Measurements from ENCODE around the gene PM20D2.
"Not testable (repeated sequence)": the region's sequence is repeated elsewhere in the genome, so short reads cannot be mapped to it uniquely, and the experiment has no call there.

PM20D2 gene

DNA sequence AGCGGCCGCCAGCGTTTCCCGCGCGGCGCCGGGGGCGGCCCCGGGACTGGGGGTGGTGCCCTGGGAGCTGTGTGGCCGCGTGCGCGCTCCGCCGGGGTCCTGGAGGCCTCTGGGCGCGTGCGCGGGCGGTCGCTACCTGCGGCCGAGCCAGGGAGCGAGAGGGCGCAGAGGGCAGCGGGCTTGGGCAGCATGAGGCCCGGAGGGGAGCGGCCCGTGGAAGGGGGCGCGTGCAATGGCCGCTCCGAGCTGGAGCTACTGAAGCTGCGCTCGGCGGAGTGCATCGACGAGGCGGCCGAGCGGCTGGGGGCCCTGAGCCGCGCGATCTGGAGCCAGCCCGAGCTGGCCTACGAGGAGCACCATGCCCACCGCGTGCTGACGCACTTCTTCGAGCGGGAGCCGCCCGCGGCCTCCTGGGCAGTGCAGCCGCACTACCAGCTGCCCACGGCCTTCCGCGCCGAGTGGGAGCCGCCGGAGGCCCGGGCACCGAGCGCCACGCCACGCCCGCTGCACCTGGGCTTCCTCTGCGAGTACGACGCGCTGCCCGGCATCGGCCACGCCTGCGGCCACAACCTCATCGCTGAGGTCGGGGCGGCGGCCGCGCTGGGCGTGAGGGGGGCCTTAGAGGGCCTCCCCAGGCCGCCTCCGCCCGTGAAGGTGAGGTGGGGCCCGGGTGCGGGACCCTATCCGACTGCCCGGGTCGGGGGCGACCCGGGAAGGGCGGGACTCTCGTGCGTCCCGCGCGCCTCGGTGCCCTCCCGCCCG is at the start of gene PM20D2:
TSS of gene PM20D2 (plus strand) at position 100 of the 762 bp plus-strand sequence. CDS start at position 190, 90 bp downstream.
- no peak for DNase-seq

GRCh38 chr6:89098461-89098860 is 47.4 kb upstream of the PM20D2 start:
- no peak for DNase-seq

DNA sequence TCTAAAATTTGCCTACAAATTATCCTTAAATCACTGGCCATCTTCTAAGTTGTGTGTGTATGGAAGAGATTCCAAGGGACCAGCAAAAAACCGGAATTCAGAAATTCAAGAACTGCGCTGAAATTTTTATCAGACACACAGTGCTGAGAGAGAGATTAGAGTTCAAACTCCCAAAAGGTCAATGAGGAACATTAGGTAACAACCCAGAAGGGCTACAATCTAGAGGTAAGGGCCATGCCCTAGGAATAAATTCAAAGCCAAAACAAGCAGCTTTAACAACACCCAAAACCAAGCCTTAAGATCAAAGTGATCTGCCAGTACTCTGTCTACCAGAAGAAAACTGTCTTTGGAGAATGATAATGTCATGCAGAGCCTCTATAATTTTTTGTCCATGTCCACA is 45.7 kb upstream of the PM20D2 start:
- no peak for DNase-seq

DNA sequence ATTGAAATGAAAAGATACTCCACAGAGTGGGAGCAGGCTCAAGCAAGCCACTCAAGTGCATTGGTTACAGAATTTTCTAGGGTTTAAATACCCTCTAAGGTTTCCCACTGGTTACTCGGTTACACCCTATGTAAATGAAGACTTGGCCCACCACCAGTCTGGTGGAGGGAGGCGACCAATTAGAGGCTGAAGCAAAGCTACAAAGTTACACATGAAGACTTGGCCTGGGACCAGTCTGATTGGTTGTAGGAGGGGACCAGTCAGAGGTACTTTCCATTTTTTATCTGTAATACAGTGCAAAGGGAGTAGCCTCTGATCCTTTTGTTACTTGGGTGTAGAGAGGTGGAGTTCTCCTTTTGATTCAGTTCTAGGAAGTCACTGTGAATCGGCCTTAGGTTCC is 35.6 kb upstream of the PM20D2 start:
- no peak for DNase-seq

DNA sequence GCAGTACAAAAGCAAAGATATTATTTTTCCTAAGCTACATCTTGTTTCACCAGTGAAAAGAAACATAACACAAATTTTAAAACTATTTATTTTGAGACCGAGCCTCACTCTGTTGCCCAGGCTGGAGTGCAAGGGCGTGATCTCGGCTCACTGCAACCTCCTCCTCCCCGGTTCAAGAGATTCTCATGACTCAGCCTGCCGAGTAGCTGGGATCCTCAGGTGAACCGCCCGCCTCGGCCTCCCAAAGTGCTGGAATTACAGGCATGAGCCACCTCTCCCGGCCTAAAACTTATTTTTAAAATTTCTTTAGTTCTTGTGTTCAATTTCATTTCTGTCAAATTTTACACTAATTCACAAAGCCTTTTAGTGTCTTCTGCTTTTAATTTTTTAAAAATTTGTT is 33.9 kb upstream of the PM20D2 start:
- DNase-seq = no peak

DNA sequence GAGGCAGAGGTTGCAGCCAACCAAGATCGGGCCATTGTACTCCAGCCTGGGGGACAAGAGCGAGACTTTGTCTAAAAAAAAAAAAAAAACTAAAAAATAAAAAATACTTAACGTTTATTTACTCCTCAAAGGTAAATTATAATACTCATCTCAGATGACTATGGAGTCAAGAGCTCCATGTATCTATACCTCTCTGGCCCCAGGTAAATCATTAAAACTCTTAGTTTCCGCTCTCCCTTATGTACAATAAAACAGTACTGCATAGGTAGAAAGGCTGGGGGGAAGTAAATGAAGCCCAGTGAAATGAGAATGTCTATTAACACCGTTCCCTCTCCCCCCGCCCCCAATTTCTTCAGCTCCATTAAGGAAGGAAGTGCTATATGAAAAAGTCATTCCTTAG is 29.2 kb upstream of the PM20D2 start:
- no peak for DNase-seq

GRCh38 chr6:89117211-89118108 is 28.4 kb upstream of the PM20D2 start, which contains the start of gene SRSF12:
TSS of gene SRSF12 (minus strand) at chr6:89118071. CDS start at chr6:89117887, 184 bp downstream.
- DNase-seq = no peak

DNA sequence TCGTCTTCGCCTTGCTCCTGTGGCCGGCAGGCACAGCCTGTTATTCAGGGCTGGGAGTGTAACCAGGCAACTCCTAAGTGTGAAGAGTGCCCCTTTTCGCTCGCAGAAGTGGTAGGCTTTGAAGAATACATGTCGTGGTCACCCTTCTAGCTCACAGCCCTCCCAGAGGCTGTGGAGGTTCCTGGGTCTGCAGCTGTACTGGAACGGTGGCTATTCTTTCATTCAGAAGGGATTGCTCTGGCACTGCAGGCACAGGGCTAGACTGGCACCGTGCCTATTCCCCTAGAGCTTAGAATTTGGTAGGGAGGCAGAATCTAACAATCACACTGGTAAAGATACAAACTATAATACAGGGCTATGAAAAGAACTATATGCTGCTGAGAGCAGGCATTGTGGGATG is 26.9 kb upstream of the PM20D2 start:
- DNase-seq = no peak

DNA sequence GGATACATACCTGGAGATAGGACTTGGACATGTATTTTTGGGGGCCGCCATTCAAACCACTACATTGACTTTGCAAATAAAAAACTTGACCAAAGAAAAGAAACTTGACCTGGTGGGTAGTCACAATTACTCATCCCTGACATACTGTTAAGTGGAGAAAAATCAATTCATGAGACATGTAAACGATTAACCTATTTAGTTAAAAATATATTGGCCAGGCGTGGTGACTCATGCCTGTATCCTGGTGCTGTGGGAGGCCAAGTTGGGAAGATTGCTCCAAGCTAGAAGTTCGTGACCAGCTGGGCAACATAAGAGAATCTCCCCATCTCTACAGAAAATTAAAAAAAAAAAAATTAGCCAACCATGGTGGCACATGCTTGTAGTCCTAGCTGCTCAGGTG is 25.5 kb upstream of the PM20D2 start:
- DNase-seq = no peak

- no peak for DNase-seq
Measured at GRCh38 chr6:89121934-89122333, 23.9 kb upstream of the PM20D2 start.

GRCh38 chr6:89122625-89123024 is 23.2 kb upstream of the PM20D2 start:
- DNase-seq = no peak

GRCh38 chr6:89128256-89128671 is 17.6 kb upstream of the PM20D2 start:
- not testable (repeated sequence) for DNase-seq

DNA sequence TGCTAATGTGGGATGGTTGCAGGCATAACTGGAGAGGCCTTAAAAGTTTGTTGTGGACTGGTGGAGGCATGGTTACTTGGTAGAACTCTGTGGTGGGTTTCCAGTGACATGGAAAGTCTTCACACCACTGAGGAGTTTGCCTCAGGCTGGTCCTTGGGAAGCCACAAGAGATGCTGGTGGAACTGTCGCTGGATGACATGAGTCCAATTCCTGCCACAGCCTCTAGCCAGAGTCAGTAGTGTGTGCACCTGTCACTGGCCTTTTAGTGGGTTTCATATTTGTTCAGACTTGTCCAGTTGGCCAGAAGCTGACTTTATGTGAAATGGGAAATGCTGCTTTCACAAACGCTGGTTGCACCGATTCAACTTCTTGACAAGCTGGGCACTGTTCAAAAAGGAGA is 14.3 kb upstream of the PM20D2 start:
- DNase-seq = no peak

- no peak for DNase-seq
Measured at GRCh38 chr6:89132057-89132456, 13.8 kb upstream of the PM20D2 start.

DNA sequence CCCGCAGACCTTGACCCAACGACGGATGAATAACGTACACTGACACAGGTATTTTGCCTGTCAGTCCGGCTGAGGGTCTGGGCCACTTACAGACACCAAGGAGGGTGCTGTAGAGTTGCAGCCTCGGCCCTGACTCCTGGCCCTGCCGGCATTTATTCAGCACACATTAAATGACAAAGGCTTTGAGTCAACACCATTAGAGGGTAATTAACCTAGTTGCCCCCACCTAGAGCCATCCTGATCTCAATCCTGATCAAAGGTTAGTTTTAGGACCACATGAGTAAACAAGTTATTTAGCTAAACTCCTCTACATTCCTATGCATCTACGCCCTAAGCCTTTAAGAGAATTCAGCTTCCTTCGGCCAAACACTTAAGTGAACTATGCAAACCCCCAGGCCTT is 11.9 kb upstream of the PM20D2 start:
- DNase-seq = no peak

DNA sequence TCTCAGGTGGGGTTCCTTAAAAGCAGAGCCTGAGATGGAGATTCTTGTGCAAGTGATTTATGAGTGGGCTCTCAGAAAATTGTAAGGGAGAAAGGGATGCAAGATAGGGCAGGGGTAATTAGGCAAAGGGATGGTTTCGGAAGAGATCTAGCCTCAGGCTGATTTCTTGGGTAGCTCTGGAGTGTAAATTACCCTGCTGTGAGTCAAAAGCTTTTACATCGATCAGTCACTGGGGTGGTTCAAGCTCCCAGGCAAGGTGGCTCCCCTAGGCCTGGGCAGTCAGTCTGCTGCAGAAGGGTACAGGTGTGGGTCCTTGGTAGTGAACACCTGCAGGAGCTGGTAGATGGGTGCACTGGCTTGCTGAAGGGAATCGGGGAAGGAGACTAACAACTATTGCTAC is 11.1 kb upstream of the PM20D2 start:
- DNase-seq = no peak

- DNase-seq = no peak
Measured at GRCh38 chr6:89138173-89138572, 7.7 kb upstream of the PM20D2 start.

DNA sequence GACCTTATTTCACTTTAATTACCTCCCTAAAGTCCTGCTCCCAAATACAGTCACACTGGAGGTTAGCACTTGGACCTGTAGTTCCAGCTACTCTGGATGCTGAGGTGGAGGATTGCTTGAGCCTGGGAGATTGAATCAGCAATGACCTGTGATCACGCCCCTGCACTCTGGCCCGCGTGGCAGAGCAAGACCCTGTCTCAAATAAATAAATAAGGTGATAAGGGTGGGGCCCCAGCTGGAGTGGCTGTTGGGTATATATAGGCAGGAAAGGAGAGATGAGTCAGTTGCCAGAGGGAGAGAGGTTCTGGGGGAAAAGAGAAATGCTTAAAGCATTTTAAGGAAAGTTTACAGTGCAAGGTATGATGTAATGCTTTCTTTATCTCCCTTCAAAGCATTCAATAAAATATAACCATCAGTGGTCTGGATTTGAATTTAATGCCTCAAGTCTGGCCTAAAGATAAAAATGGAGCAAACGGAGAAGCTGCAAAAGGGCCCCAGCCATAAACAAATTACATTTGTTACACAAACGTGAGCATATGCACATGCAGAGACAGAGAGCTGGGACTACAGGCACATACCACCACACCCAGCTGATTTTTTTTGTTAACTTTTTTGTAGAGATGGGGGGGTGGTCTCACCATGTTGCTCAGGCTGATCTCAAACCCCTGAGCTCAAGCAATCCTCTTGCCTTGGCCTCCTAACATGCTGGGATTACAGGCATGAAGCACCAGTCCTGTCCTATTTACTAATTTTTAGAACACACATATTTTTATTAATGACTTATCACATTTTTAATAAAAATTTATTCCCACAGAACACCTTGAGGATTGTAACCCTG is 6.1 kb upstream of the PM20D2 start:
- DNase-seq = no peak

DNA sequence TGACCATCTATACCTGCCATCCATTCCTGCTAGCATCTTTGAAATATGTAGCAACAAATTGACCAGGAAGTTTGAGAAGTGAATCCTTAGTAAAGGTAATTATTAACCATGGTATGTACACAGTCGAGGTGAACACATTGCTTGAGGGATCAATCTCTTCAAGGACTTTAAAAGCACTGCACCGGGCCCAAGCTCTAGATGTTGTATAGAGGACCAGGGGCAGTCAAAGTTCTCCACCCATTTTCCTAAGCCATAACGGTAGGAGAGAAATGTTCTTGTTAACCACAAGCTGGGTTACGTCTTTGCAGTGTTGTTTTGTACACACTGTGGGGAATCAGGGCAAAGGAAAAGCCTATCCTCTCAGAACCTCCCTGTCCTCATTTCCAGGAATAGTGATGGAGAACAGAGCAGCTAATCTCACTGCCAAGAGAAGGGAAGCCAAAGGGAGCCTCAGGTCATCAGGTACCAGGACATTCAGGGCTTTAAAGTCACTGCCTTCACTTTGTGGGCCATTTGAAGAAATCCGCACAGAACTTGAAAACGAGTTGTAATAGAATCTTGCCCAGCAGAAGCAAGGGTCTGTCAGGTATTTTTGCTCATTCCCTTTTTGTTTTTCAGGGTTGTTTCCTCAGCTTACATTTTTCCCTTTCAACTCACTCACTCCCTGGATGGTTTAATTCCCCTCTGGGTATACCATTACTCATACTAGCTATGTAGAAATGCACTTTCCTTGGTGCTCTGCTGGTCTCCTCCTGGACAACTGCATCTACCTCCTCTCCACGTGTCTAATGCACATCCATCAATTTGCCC is 5.3 kb upstream of the PM20D2 start:
- no peak for DNase-seq

DNA sequence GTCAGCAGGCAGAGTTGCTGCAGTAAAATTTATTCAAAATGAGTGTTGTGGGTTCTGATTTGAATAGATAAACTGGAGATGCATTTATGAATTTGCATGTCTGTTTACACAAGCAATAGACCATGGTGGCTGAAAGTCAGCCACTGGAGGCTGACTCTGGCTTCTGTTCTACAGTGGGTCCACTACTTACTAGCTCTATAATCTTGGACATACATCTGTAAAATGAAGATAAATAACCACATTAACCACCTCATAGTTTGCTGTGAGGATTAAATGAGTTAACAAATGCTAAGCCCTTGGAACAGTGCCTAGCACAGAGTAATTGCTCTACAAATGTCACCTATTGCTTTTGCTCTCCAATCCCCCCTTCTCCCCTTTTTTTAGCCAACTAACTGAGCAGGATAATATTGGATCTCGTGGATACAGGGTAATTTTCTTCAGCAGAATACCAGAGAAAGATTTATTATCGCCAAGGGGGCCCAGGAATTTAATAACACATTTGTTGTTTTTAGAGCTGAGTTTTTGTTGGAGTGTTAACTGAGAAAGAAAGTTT is 1.4 kb upstream of the PM20D2 start:
- DNase-seq = no peak

- peak; percentile 41 for DNase-seq
Measured at GRCh38 chr6:89145091-89145955, 532 bp upstream of the PM20D2 start.
